GM23338 (cell line): ENCODE measurements around the gene CCDC134.

Experiments used
- EZH2phosphoT487 ChIP-seq: fragments of 200-600 bp; sonication (generic); IDR thresholded peaks from one replicate; pipeline ENCODE4 v1.8.1; 2018; ENCODE audit warnings: antibody characterized with exemption; ENCODE audit not compliant: unreplicated experiment
- TF ChIP-seq, protein P1 (sequence below), 2 experiments: fragments of 200-600 bp in 1 of 2; sonication (generic) in 1 of 2; conservative IDR thresholded peaks; 2 replicates each; pipeline versions ENCODE4 v1.5.1 to v1.6.1; 2016 to 2017; ENCODE audit warnings: antibody characterized with exemption in 2 of 2, low read depth in 2 of 2, mild to moderate bottlenecking in 2 of 2, moderate library complexity in 1 of 2

DNA sequence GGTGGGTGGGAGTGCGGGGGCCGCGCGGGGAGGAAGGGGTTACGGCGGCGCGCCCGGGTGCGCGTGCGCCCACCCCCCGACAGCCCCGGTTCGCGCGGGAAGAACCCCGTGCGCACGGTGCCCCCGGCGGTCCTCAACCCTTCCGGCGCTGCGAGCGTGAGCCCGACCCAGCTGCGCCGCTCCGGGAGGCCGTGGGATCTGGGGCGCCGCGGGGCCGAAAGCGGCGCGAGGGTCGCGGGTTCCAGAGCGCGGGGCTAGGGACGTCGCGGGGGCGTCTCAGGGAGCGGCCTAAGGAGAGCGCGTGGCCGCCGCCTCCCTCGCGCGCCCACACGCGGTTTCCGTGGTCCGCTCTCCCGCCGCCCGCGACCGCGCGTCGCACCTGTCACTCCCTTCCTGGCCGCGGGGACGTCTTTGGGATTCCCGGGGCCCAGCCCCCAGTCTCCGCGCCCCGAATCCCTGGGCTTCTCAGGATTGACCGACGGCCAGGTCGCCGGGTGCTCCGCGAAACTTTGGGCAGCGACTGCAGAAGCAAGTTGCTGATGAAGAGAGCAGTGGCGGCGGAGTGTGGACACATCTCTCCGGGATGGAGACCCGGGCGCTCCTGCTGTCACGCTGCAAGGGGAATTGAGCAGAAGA is 33.0 kb downstream of the CCDC134 start:
- TF ChIP-seq, protein P1, sequence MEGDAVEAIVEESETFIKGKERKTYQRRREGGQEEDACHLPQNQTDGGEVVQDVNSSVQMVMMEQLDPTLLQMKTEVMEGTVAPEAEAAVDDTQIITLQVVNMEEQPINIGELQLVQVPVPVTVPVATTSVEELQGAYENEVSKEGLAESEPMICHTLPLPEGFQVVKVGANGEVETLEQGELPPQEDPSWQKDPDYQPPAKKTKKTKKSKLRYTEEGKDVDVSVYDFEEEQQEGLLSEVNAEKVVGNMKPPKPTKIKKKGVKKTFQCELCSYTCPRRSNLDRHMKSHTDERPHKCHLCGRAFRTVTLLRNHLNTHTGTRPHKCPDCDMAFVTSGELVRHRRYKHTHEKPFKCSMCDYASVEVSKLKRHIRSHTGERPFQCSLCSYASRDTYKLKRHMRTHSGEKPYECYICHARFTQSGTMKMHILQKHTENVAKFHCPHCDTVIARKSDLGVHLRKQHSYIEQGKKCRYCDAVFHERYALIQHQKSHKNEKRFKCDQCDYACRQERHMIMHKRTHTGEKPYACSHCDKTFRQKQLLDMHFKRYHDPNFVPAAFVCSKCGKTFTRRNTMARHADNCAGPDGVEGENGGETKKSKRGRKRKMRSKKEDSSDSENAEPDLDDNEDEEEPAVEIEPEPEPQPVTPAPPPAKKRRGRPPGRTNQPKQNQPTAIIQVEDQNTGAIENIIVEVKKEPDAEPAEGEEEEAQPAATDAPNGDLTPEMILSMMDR (conservative IDR thresholded peaks at IDR 0.05; ENCODE audit: low read depth in 2 of 2): no peak
- TF ChIP-seq EZH2phosphoT487: no peak
